NT2/D1 (cell line): ENCODE data around the gene CCDC57.

Source experiments
- SUZ12 ChIP-seq: IDR thresholded peaks from 2 replicates; pipeline ENCODE4 v1.6.1; 2011; ENCODE audit not compliant: insufficient read length, insufficient read depth; ENCODE audit errors: extremely low read depth
- YY1 ChIP-seq: IDR thresholded peaks from 2 replicates; pipeline ENCODE4 v1.6.1; 2011; ENCODE audit not compliant: insufficient read length, insufficient read depth
- ZNF274 ChIP-seq: IDR thresholded peaks from 2 replicates; pipeline ENCODE4 v1.6.1; 2011; ENCODE audit warnings: mild to moderate bottlenecking, low read depth, low read length

DNA sequence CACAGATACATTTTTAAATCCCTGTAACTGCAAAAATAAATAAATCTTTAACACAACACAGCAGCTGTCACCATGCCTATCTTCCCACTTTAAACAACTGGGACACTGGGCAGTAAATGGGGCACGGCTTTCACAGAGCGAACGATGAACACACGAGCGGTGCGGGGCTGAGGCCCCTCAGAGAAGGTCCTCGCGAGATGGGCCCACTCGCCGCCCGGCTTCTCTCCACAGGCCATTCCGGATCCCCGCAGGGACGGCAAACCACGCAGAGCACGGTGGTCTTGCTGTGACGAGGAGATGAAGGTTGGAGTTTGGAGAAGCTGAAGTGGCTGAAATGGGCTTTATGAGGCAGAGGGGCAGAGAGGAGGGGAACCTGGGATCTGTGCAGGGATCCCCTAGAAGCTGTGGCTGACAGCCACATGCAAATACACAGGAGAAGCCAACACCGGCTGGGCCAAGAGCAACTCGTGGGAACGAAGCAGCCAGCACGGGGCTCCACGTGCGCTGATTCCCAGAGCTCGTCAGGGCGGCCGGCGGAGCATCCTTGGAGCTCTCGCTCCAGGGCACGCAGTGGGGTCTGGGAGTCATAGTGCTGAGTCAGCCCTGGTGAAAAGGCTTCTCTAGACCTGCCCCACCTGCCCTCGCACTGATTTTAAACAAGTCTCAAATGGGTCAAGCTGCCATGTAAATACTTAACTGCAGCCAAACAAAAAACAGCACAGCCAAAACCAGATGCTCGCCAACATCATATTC lies 31.7 kb downstream of the CCDC57 start:
- no peak for TF ChIP-seq YY1
- no peak for TF ChIP-seq ZNF274
- TF ChIP-seq SUZ12, result no peak
